Measurements from ENCODE around the gene ZNF320.
A peak's percentile ranks its signal among the peaks of the same experiment; 100 is the strongest.
"Not testable (repeated sequence)": the region's sequence is repeated elsewhere in the genome, so short reads cannot be mapped to it uniquely, and the experiment has no call there.

Gene ZNF320

GRCh38 chr19:52943134-52943883 is 45.9 kb upstream of the ZNF320 start:
- Histone ChIP-seq H3K36me3 (no peaks in the 10 kb centered on the region), H3K27me3 (peaks cover 19% of the 10 kb centered on the region), H3K4me1 (ENCODE audit: control insufficient read depth in 1 of 2, insufficient read depth in 1 of 2, low read depth in 1 of 2, low read length in 1 of 2) (peaks cover 9 to 22% of the 10 kb centered on the region in 2 experiments), H3K9me3 (peaks cover 22% of the 10 kb centered on the region), H3K4me3 (ENCODE audit: low read depth in 1 of 2, low read length in 1 of 2) (peak overlapping the region; percentile 88 to 91), H3K27ac (peak overlapping the region; percentile 69)
- TF ChIP-seq CTCF (IDR thresholded peaks at IDR 0.05): no peak

DNA sequence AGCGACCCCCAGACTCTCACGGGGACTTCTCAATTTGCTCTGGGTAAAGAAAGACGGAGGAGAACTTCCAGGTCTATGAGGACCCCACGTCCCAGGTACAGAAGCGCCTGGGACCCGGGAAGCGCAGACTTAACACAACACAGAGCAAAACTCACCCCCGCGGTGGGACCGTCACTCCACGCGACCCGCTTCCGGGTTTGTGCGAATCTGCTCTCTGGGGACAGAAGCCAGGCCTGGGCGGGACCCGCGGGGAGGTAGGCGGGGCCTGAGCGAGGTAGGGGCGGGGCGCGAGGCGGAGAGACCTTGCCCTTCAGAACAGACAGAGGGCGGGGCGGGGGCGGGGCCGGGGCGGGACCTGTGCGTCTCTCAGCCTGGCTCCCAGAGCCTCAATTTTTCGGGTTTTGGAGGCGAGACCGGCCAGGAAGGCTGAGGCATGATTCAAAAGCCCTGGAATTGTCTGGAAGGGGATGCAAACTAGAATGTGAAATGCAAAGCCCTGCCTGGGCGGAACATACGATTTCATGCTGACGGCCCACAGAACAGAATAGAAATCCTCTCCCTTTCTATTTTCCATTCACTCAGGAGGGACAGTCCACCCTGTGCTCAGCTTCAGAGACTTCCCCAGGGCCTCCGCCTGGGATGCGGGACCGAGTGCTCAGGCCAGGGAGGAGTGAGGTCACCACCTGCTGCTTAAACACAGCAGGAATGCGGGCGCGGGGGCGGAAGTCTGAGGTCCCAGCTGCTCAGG is 45.1 kb upstream of the ZNF320 start:
- Histone ChIP-seq H3K9me3 (peaks cover 14% of the 10 kb centered on the region), H3K36me3 (no peaks in the 10 kb centered on the region), H3K27me3 (peaks cover 19% of the 10 kb centered on the region), H3K4me3 (ENCODE audit: low read depth in 1 of 2, low read length in 1 of 2) (peak overlapping the region; percentile 88 to 91), H3K27ac (peak overlapping the region; percentile 69), H3K4me1 (ENCODE audit: control insufficient read depth in 1 of 2, insufficient read depth in 1 of 2, low read depth in 1 of 2, low read length in 1 of 2) (peaks cover 9 to 22% of the 10 kb centered on the region in 2 experiments)
- TF ChIP-seq CTCF (IDR thresholded peaks at IDR 0.05): peak; percentile 26

- Histone ChIP-seq H3K27ac (peak overlapping the region; percentile 69), H3K9me3 (peaks cover 8% of the 10 kb centered on the region), H3K4me3 (ENCODE audit: low read depth in 1 of 2, low read length in 1 of 2) (peak overlapping the region; percentile 88 to 91), H3K36me3 (no peaks in the 10 kb centered on the region), H3K27me3 (peaks cover 19% of the 10 kb centered on the region), H3K4me1 (ENCODE audit: control insufficient read depth in 1 of 2, insufficient read depth in 1 of 2, low read depth in 1 of 2, low read length in 1 of 2) (peaks cover 9 to 22% of the 10 kb centered on the region in 2 experiments)
- TF ChIP-seq CTCF (IDR thresholded peaks at IDR 0.05): no peak
Measured at GRCh38 chr19:52941941-52942385, 44.5 kb upstream of the ZNF320 start.

GRCh38 chr19:52941523-52941922 is 44.1 kb upstream of the ZNF320 start:
- H3K27ac ChIP-seq: not testable (repeated sequence)

GRCh38 chr19:52940905-52941304 is 43.5 kb upstream of the ZNF320 start:
- not testable (repeated sequence) for H3K9me3 ChIP-seq; H3K4me3 ChIP-seq (ENCODE audit: low read depth in 1 of 2, low read length in 1 of 2); H3K36me3 ChIP-seq; H3K27ac ChIP-seq; H3K27me3 ChIP-seq
- peaks cover 9 to 22% of the 10 kb centered on the region in 2 experiments for H3K4me1 ChIP-seq (ENCODE audit: control insufficient read depth in 1 of 2, insufficient read depth in 1 of 2, low read depth in 1 of 2, low read length in 1 of 2)

More at GRCh38 chr19:52941523-52941922, 44.1 kb upstream of the ZNF320 start:
- Histone ChIP-seq H3K4me3 (ENCODE audit: low read depth in 1 of 2, low read length in 1 of 2) (peak overlapping the region; percentile 88 to 91), H3K27me3 (peaks cover 16% of the 10 kb centered on the region), H3K4me1 (ENCODE audit: control insufficient read depth in 1 of 2, insufficient read depth in 1 of 2, low read depth in 1 of 2, low read length in 1 of 2) (peaks cover 9 to 22% of the 10 kb centered on the region in 2 experiments)
- H3K36me3 ChIP-seq, H3K9me3 ChIP-seq: not testable (repeated sequence)

GRCh38 chr19:52938761-52939160 is 41.3 kb upstream of the ZNF320 start:
- H3K27ac ChIP-seq: no peak overlapping the region
- no peaks in the 10 kb centered on the region for H3K9me3 ChIP-seq
- no peaks in the 10 kb centered on the region for H3K36me3 ChIP-seq
- no peak for TF ChIP-seq CTCF (IDR thresholded peaks at IDR 0.05)
- no peak overlapping the region for H3K4me3 ChIP-seq (ENCODE audit: low read depth in 1 of 2, low read length in 1 of 2)
- H3K4me1 ChIP-seq (ENCODE audit: control insufficient read depth in 1 of 2, insufficient read depth in 1 of 2, low read depth in 1 of 2, low read length in 1 of 2): peaks cover 9 to 22% of the 10 kb centered on the region in 2 experiments
- peaks cover 5% of the 10 kb centered on the region for H3K27me3 ChIP-seq
